Parathyroid adenoma (tissue), 2 donors: ENCODE measurements around the gene GRAMD2B.

Source experiments
- H2AFZ ChIP-seq: fragments of 300-600 bp; sonication (generic); one replicate; pipeline ENCODE4 v1.7.0; 2017; ENCODE audit warnings: antibody characterized with exemption, mild to moderate bottlenecking
- H3K27ac ChIP-seq: fragments of 300-600 bp; sonication (generic); one replicate; pipeline ENCODE4 v1.7.0; 2017
- H3K27me3 ChIP-seq: fragments of 300-600 bp; sonication (generic); one replicate; pipeline ENCODE4 v1.7.0; 2017; ENCODE audit warnings: low read length; ENCODE audit not compliant: control insufficient read depth, insufficient read depth
- H3K36me3 ChIP-seq: fragments of 300-600 bp; sonication (generic); one replicate; pipeline ENCODE4 v1.7.0; 2017; ENCODE audit warnings: low read length; ENCODE audit not compliant: control insufficient read depth, insufficient read depth
- H3K4me1 ChIP-seq: fragments of 300-600 bp; sonication (generic); one replicate; pipeline ENCODE4 v1.7.0; 2017; ENCODE audit warnings: control low read depth
- H3K4me2 ChIP-seq: fragments of 300-600 bp; sonication (generic); one replicate; pipeline ENCODE4 v1.7.0; 2017; ENCODE audit warnings: low read length
- H3K4me3 ChIP-seq: fragments of 300-600 bp; sonication (generic); one replicate; pipeline ENCODE4 v1.7.0; 2017; ENCODE audit warnings: low read depth, low read length
- H3K79me2 ChIP-seq: fragments of 300-600 bp; sonication (generic); one replicate; pipeline ENCODE4 v1.7.0; 2017; ENCODE audit warnings: control low read depth
- H3K9ac ChIP-seq: fragments of 300-600 bp; sonication (generic); one replicate; pipeline ENCODE4 v1.7.0; 2017; ENCODE audit warnings: mild to moderate bottlenecking
- H3K9me3 ChIP-seq: fragments of 300-600 bp; sonication (generic); one replicate; pipeline ENCODE4 v1.7.0; 2017; ENCODE audit warnings: low read length; ENCODE audit not compliant: control insufficient read depth
- CTCF ChIP-seq: fragments of 300-600 bp; sonication (generic); IDR thresholded peaks from one replicate; pipeline ENCODE4 v1.7.0; 2017; ENCODE audit warnings: antibody characterized with exemption, mild to moderate bottlenecking
- donor health status: primary hyperparathyroidism.

The GRAMD2B gene

GRCh38 chr5:126508962-126509279, 85.7 kb downstream of the GRAMD2B start:
- no peak overlapping the region for H2AFZ ChIP-seq
- no peak overlapping the region for H3K9ac ChIP-seq
- no peaks in the 10 kb centered on the region for H3K36me3 ChIP-seq
- no peak for TF ChIP-seq CTCF
- no peak overlapping the region for H3K4me3 ChIP-seq
- H3K27ac ChIP-seq: no peak overlapping the region
- H3K9me3 ChIP-seq: no peaks in the 10 kb centered on the region
- no peaks in the 10 kb centered on the region for H3K4me1 ChIP-seq
- H3K79me2 ChIP-seq: no peaks in the 10 kb centered on the region
- no peak overlapping the region for H3K4me2 ChIP-seq
- no peaks in the 10 kb centered on the region for H3K27me3 ChIP-seq

GRCh38 chr5:126509339-126509738, 86.1 kb downstream of the GRAMD2B start:
- Histone ChIP-seq H3K27ac (no peak overlapping the region), H2AFZ (no peak overlapping the region)
- no peak for TF ChIP-seq CTCF

GRCh38 chr5:126511961-126512360, 88.8 kb downstream of the GRAMD2B start:
- no peak overlapping the region for H3K27ac ChIP-seq
- H2AFZ ChIP-seq: no peak overlapping the region
- H3K36me3 ChIP-seq: no peaks in the 10 kb centered on the region
- TF ChIP-seq CTCF: no peak
- H3K27me3 ChIP-seq: no peaks in the 10 kb centered on the region
- no peaks in the 10 kb centered on the region for H3K79me2 ChIP-seq
- no peak overlapping the region for H3K4me2 ChIP-seq
- no peaks in the 10 kb centered on the region for H3K4me1 ChIP-seq
- H3K4me3 ChIP-seq: no peak overlapping the region
- H3K9ac ChIP-seq: no peak overlapping the region
- H3K9me3 ChIP-seq: no peaks in the 10 kb centered on the region

More at GRCh38 chr5:126509339-126509738, 86.1 kb downstream of the GRAMD2B start:
- H3K27me3 ChIP-seq: no peaks in the 10 kb centered on the region
- no peaks in the 10 kb centered on the region for H3K79me2 ChIP-seq
- no peak overlapping the region for H3K9ac ChIP-seq
- no peaks in the 10 kb centered on the region for H3K9me3 ChIP-seq
- H3K4me3 ChIP-seq: no peak overlapping the region
- H3K36me3 ChIP-seq: no peaks in the 10 kb centered on the region
- no peak overlapping the region for H3K4me2 ChIP-seq
- H3K4me1 ChIP-seq: no peaks in the 10 kb centered on the region

- no peak overlapping the region for H3K4me3 ChIP-seq
- no peaks in the 10 kb centered on the region for H3K79me2 ChIP-seq
- no peaks in the 10 kb centered on the region for H3K4me1 ChIP-seq
- no peak overlapping the region for H3K27ac ChIP-seq
- H3K4me2 ChIP-seq: no peak overlapping the region
- TF ChIP-seq CTCF: no peak
- no peaks in the 10 kb centered on the region for H3K36me3 ChIP-seq
- no peak overlapping the region for H3K9ac ChIP-seq
- H3K27me3 ChIP-seq: no peaks in the 10 kb centered on the region
- H2AFZ ChIP-seq: no peak overlapping the region
- no peaks in the 10 kb centered on the region for H3K9me3 ChIP-seq
Observed at GRCh38 chr5:126512451-126512850, 89.2 kb downstream of the GRAMD2B start.

GRCh38 chr5:126513302-126513701, 90.1 kb downstream of the GRAMD2B start:
- H3K4me3 ChIP-seq: no peak overlapping the region
- H3K36me3 ChIP-seq: no peaks in the 10 kb centered on the region
- H3K79me2 ChIP-seq: no peaks in the 10 kb centered on the region
- H3K27ac ChIP-seq: no peak overlapping the region
- no peaks in the 10 kb centered on the region for H3K27me3 ChIP-seq
- H2AFZ ChIP-seq: no peak overlapping the region
- no peaks in the 10 kb centered on the region for H3K9me3 ChIP-seq
- TF ChIP-seq CTCF: no peak
- H3K4me2 ChIP-seq: no peak overlapping the region
- no peaks in the 10 kb centered on the region for H3K4me1 ChIP-seq
- no peak overlapping the region for H3K9ac ChIP-seq
